Adrenal gland (tissue), 5 donors: ENCODE data around the gene ERBB4.

Source experiments
- CTCF ChIP-seq, 6 experiments: fragments of 450-650 bp in 4 of 6; fragments of 200-600 bp in 2 of 6; sonication (generic) in 1 of 6; IDR thresholded peaks; 1 replicate in 5 of 6; 2 replicates in 1 of 6; pipeline versions ENCODE4 v1.5.1 to v1.8.0; 2016 to 2021; ENCODE audit warnings: antibody characterized with exemption in 6 of 6, mild to moderate bottlenecking in 2 of 6, moderate library complexity in 1 of 6
- POLR2A ChIP-seq, 2 donors: fragments of 450-650 bp; IDR thresholded peaks; one replicate each; pipeline ENCODE4 v1.6.1; 2017; ENCODE audit warnings: antibody characterized with exemption in 2 of 2, mild to moderate bottlenecking in 2 of 2, moderate library complexity in 1 of 2
- donor health status: DM: no; HTN: no; CAD: no.

GRCh38 chr2:212034841-212035585, 503.6 kb downstream of the ERBB4 start:
- TF ChIP-seq CTCF (IDR thresholded peaks at IDR 0.05) (no peak), POLR2A (IDR thresholded peaks at IDR 0.05) (no peak)
